OCI-LY7 (cell line): Measurements from ENCODE around the gene UBQLN1.

Experiments used
- CTCF ChIP-seq: fragments of 200-600 bp; sonication (generic); conservative IDR thresholded peaks from 2 replicates; pipeline ENCODE4 v1.5.1; 2014; ENCODE audit warnings: mild to moderate bottlenecking, antibody characterized with exemption, low read length, moderate library complexity, mixed read lengths
- EZH2phosphoT487 ChIP-seq: fragments of 200-600 bp; sonication (generic); IDR thresholded peaks from 2 replicates; pipeline ENCODE4 v1.6.1; 2018; ENCODE audit warnings: low read depth, borderline replicate concordance, mild to moderate bottlenecking, mixed run types, antibody characterized with exemption, low read length, moderate library complexity, mixed read lengths

GRCh38 chr9:83656032-83656680 lies 51.6 kb downstream of the UBQLN1 start:
- no peak for TF ChIP-seq CTCF
- TF ChIP-seq EZH2phosphoT487: no peak
